Fibroblast of pulmonary artery (primary cell): Measurements from ENCODE around the gene CCL1.

Experiments used
- DNase-seq: peaks from one replicate; pipeline ENCODE4 v3.0.0-alpha.2; 2010; ENCODE audit warnings: low read depth
- H3K4me3 ChIP-seq: replicated peaks from 2 replicates; pipeline ENCODE4 v1.5.1; 2011; ENCODE audit warnings: low read depth, mild to moderate bottlenecking, control low read depth, low read length, moderate library complexity
- CTCF ChIP-seq: IDR thresholded peaks from 2 replicates; pipeline ENCODE4 v1.5.1; 2011; ENCODE audit warnings: mild to moderate bottlenecking, control low read depth, low read length, inconsistent platforms; ENCODE audit errors: missing control alignments

CCL1 gene

GRCh38 chr17:34369571-34369970, 6.5 kb upstream of the CCL1 start:
- TF ChIP-seq CTCF, result no peak
- DNase-seq, result no peak

DNA sequence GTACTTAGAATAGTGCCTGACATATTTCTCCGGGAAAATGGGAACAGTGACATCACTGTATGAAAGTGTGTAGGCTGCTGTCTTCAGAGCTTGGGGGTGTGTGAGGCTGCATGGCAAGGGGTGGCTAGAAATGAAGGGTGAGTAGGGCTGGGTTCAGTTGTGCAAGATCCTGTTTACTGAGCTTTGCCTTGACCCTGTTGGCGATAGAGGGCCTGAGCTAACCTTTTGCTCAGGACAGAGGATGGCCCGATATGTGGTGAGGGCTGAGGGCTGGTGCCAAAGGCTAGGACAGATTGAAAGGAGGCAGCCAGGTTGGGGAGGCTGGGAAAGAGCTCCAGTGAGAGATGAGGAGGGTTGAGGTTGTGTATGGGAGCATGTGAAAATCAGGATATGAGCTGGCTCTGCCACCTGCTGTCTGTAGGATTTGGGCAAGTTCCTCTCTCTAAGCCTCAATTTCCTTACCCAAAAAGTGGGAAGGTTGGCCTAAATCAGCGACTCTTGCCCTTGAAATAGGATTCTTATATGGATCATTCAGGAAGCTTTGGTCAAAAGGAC, 6.0 kb upstream of the CCL1 start:
- DNase-seq, result no peak
- no peak for TF ChIP-seq CTCF
- no peak overlapping the region for H3K4me3 ChIP-seq

More at GRCh38 chr17:34369571-34369970, 6.5 kb upstream of the CCL1 start:
- H3K4me3 ChIP-seq, result no peak overlapping the region

DNA sequence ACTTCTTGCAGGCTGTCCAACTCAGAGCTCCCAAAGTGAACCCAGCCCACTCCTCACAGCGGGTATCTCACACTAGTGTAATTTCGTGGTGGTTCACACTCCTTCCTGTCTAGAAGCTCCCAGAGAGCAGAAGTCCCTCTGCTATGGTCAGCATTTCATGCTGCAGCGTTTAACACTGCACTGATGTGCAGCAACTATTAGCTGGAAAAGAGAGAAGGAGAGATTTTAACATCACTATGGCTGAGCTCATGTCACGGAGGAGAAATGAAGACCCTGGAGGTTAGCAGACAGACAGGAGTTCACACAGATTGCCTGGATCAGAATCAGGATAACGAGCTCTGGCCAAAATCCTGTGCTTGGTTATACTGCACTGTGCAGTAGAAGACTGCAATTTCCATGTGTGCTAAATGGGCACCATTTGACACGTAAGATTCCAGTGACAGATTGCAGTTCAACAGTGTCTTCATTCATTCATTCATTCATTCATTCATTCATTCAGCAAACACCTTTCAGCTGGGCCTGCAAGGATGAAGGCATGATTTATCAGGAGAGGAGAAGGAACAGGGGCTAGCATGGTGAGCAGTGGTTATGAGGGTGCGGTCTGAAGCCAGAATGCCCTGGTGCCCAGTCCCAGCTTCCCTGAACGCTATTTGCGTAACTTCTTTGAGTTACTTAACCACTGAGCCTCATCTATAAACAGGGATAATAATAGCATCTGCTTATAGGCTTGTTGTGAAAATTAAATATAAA, 5.3 kb upstream of the CCL1 start:
- no peak for DNase-seq

GRCh38 chr17:34367486-34368195, 4.6 kb upstream of the CCL1 start:
- no peak for TF ChIP-seq CTCF
- no peak overlapping the region for H3K4me3 ChIP-seq
- no peak for DNase-seq

More for the DNA sequence above, 5.3 kb upstream of the CCL1 start:
- no peak for TF ChIP-seq CTCF
- H3K4me3 ChIP-seq, result no peak overlapping the region

DNA sequence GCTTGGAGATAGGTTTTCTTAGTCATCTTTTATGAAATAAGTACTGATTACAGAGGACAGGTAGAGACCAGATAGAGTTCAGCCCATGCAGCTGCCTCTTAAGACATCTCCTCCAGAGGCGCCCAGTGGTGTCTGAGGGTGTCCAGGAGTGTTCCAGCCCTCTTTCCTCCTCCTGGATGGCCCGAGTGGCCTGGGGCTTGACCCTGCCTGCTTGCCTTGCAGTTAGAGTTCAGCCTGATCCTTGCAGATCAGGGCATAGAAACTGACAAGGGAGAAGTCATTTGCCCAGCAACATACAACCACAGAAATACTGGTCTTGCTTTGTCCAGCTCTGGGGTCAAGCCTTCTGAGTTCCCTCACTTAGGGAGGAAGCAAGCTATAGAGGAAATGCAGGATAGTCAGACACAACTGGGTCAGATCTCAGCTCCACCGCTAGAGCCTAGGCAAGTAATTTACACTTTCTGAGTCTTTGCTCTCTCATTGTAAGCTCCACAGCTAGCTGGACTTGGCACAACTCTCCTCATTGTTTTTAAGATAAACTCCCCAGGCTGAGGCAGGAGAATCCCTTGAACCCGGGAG, 3.6 kb upstream of the CCL1 start:
- no peak overlapping the region for H3K4me3 ChIP-seq
- DNase-seq, result no peak
- TF ChIP-seq CTCF, result no peak

- no peak for DNase-seq
- no peak for TF ChIP-seq CTCF
- H3K4me3 ChIP-seq, result no peak overlapping the region
These were observed 3.0 kb upstream of the CCL1 start for GRCh38 chr17:34366010-34366409.
